ENCODE results near the gene SPATA13.

The SPATA13 gene

DNA sequence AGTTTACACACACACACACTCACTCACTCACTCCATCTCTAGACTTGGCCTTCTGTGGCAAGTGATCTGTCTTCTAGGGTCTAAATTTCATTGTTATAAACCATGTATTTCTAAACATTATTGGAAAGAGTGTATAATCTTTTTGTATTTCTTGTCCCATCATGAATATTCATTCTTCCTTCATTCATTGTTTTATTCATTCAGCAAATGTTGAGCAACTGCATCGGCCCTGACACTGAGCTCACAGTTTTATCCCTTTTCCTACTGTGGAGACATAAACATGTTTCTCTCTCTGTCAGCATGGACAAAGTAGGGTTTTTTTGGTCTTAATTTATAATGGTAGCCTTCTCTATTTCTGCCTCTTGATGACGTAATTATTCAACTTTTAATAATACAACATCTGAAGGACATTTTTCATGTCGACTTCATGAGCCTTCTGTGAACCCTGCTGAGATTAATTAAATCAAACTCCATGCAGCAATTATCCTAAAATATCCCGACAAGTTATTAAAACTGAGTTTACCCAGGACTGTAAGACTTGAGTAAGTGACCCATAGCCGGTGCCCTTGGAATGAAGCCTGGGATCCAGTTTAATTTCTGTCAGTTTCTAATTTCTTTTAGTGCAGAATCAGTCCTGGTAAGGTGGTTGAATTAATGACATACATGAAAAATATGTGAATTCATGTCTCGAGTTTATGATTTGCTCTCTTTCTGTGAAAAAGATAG lies 7.3 kb downstream of the SPATA13 start:
- no peak for DNase-seq (ENCODE audit: low read depth)

DNA sequence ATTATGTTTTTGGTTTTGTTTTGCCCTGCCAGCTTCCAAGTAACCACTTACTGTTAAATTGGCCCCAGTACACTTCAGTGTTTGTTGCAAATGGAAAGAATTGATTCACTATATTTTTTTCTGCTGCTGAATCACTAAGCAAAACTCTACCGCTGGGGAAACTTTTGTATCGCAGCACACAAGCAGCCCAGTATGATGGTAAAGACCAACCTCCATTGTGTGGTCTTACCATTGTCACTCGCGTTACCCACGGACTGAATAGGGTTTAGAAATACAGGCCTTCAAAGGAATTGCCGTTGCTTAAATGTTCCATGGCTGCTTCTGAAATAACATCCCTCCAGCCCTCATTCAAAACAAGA lies 7.9 kb downstream of the SPATA13 start:
- DNase-seq (ENCODE audit: low read depth) = no peak

DNA sequence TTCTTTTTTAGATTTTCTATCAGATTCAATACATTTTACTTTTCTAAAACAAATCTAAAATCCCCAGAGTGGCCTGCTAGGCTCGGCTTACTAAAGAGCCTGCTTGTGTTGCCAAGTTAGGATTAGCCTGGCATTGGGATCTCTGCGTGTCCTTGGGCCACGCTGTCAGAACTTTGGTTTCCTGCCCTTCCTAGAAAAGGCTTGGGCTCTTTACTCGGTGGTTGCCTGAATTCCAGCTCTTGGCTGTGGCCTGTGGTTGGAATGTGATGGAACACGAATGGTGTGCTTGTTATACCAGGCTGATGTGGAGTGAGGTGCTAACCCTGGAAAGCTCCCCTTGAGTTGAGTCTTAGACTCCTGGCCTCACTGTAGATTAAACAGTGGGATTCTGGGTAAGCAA lies 8.5 kb downstream of the SPATA13 start:
- no peak for DNase-seq (ENCODE audit: low read depth)

DNA sequence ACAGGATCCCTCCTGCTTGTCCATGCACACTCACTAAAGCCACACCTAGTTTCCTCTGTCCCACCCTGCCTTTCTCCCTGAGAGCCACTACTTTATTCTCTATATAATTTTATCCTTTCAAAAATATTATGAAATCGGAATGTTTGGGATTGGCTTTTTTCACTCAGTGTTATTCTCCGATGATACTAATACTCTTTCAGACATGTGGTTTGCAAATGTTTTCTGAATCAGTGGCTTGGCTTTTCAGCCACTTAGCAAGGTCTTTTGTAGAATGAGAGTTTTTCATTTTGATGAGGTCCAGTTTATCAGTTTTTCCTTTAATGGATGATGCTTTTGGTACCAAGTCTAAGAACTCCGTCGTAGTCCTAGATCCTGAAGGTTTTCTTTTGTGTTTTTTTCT lies 11.6 kb downstream of the SPATA13 start:
- no peak for DNase-seq (ENCODE audit: low read depth)

DNA sequence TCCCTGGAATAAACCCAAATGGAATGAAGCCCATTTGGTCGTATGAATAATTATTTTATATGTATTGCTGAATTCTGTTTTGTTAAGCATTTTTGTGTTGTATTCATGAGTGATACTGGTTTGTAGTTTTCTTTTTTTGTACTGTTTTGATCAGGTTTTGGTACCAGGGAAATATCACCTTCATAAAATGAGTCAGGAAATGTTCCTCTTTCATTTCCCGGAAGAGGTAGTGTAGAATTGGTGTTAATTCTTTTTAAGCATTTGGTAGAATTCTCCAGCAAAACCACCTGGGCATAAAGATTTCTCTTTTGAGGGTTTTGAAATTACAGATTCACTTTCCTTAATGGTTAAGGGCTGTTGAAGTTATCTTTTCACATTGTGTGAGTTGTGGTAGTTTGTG lies 13.3 kb downstream of the SPATA13 start:
- DNase-seq (ENCODE audit: low read depth) = no peak

DNA sequence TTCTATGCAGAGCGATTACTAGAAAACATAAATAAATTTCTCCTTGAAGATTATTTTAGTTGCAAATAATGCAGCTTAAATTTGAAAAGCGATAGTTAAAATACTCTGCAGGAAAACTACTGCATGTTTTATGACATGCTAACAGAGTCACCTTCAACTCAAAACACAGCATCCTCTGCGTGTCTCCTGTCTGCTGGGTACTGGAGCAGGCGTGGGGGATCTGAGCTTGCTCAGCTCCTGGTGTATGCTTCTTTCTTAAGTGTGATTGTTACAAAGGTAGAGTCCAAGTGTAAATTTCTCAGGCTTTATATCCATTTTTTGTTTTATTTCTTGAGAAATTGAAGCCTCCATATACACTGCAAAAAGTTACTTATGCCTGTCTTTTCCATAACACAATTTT lies 15.3 kb downstream of the SPATA13 start:
- DNase-seq (ENCODE audit: low read depth) = no peak

DNA sequence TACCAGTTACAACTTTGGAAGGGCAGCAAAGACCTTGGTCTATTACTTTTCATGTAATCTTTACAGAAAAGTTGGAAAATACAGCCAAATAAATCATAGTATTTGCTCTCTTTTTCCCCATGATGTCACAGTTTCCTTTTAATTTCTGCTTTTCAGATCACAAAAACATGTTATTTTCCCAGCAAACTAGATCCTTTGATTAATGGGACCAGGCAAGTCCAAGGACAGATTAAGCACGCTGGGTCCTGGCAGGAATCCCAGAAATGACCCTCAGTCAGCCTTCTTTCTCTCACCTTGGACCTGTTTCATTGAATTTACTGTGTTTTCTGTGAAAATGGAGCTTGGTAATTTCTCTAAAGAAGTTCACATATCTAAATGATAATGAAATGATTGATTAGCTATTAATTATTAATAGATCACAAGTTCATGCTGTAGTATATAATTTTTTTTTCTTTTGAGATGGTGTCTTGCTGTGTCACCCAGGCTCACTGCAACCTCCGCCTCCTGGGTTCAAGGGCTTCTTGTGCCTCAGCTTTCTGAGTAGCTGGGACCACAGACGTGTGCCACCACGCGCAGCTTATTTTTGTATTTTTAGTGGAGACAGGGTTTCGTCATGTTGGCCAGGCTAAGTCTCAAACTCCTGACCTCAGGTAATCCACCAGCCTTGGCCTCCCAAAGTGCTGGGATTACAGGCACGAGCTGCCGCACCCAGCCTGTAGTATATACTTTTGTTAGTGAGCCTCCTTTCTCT lies 16.0 kb downstream of the SPATA13 start:
- DNase-seq (ENCODE audit: low read depth) = no peak

DNA sequence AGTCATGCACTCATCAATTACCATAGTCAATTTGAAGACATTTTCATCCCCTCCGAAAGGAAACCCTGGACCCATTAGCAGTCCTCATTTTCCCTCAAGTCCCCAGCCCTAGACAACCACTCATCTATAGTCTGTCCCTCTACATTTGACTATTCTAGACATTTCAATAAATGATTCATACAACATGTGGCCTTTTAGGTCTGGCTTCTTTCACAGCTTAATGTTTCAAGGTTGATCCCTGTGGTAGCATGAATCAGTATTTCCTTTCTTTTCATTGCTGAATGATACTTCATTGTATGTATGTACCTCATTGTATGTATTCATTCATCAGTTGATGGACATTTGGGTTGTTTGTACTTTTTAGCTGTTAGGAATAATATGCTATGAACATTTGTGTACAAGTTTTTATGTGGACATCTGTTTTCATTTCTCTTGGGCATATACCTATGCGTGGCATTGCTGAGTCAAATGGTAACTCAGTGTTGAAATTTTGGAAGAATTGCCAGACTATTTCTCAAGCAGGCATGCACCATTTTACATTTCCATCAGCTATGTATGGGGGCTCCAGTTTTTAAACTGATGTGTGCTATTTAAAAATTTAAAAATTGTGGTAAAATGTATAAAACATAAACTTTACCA lies 18.4 kb downstream of the SPATA13 start:
- DNase-seq (ENCODE audit: low read depth) = no peak

DNA sequence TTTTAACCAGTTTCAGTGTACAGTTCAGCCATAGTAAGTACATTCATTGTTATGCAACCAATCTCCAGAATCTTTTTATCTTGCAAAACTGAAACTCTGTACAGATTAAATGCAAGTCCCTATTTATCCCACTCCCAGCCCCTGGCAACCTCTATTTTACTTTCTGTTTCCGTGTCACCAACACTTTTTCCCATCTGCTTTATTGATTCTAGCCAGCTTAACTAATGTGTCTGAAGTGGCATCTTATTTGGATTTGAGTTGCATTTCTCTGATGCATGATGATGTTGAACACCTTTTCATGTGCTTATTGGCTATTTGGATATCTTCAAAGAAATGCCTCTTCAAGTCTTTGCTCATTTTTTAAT lies 18.9 kb downstream of the SPATA13 start:
- DNase-seq (ENCODE audit: low read depth) = no peak

DNA sequence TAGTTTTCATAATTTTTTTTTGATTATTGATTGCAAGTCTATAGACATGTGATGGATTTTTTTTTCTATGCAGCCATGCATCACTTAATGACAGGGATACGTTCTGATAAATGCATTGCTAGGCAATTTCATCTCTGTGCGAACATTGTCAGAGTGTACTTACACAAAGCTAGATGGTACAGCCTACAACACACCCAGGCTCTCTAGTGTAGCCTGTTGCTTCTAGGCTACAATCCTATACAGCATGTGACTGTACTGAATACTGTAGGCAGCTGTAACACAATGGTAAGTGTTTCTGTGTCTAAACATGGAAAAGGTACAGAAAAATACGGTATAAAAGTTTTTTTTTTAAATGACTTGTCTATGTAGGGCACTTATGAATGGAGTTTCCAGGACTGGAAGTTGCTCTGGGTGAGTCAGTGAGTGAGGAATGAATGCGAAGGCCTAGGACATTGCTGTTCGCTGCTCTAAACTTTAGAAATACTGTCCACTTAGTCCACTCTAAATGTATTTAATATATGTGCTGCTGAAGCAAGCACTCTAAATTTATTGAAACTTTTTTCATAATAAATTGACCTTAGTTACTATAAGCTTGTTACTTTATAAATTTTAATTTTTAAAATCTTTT lies 20.3 kb downstream of the SPATA13 start:
- DNase-seq (ENCODE audit: low read depth) = no peak

DNA sequence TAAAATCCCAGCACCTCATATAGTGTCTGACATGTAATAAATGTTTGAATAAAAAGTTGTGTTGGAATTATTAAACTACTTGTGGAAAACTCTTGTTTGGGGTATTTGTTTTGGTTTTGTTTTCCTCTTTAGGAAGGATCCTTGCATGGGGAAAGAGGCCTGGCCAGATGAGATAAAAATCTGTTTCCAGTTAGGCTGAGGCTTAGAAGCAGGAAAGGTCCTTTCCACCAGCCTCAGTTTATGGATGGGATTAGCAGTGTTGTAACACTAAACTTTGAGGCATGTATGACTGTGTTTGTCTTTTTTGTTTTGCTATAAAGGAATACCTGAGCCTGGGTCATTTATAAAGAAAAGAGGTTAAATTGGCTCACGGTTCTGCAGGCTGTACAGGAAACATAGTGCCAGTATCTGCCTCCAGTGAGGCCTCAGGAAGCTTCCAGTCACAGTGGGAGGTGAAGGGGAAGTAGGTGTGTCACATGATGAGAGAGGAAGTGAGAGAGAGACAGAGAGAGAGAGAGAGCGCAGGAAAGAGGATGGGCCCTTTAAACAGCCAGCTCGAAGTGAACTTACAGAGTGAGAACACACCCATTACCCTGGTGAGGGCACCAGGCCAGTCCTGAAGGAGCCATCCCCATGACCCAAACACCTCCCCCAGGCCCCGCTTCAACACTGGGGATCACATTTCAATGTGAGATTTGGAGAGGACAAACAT lies 21.6 kb downstream of the SPATA13 start:
- no peak for DNase-seq (ENCODE audit: low read depth)

DNA sequence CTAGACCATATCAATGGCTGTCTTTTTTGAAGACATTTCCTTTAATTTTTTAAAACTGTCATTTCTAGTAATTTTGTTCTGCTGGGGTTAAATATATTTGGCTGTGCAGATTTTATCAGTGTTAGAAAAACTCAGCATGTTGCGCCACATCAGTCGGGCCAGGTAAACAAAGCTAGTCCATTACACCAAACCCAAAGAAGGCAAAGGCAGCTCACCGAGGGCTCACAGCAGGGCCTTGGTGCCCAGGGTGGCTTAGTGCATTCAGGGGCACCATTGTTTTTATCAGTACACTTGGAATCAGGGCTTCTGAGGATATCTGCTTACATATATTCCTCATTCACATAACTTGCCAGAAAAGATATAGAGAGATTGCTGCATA lies 22.2 kb downstream of the SPATA13 start:
- no peak for DNase-seq (ENCODE audit: low read depth)

DNA sequence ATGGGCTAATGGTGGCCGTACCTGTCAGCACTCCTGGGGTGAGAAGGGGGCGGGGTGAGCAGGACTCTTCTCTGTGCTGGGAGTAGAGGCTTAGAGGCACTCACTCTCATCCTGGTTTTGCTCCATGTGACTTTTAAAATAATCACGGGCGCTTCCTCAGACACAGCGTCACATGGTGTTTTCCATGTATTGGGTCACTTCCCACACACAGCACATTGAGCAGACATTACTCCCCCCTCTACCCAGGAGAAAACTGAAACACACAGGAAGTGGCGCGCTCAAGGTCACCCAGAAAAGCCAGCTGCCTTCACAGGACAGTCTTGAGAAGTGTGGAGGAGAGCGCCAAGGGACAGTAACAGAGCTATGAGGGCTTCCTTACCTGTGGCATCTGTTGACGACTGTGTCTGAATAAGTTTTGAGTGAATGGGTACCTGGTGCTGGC lies 23.2 kb downstream of the SPATA13 start:
- DNase-seq (ENCODE audit: low read depth) = no peak

DNA sequence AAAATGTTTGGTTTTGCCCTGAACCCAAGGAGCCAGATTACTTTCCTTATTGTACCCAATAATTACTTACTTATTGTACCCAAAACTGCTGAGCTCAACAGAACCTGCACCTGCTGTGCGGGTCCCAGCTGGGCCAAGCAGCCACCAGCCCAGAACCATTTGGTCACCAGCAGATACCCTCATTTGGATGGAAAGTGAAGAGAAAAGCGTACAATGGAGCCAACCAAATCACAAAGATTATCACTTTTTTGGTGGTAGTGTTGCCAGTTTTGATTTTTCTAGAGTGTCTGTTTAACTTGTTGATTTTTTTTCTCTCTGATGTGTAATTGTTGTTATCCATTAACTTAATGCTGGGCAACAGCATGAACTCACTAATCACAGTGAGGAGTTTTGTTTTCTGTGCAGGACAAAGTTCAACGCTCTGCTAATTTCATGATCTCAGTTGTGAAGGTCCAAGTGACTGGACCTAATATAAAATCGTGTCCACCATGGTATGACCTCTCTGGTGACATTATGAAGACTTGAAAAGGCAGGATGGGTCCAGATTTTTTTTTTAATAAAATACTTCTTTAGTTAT lies 23.8 kb downstream of the SPATA13 start:
- no peak for DNase-seq (ENCODE audit: low read depth)

DNA sequence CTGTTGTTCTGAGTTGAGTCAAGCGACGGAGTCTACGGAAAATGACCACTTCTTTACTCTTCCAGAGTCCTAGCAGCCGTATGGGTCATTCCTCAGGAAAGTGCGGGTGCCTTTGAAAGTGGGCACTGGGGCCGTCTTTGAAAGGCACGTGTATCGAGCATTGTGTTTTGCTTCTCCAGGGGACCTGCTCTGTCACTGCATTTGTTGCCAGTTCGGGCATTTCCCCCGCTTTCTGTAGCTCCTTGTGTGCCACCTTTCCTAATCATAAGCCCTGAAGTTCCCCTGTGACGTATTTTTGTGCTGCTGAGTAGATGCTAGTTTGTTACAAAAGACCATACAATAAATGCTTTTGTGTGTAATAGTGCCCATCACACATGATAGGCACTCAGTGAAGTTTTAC lies 24.4 kb downstream of the SPATA13 start:
- DNase-seq (ENCODE audit: low read depth) = no peak

DNA sequence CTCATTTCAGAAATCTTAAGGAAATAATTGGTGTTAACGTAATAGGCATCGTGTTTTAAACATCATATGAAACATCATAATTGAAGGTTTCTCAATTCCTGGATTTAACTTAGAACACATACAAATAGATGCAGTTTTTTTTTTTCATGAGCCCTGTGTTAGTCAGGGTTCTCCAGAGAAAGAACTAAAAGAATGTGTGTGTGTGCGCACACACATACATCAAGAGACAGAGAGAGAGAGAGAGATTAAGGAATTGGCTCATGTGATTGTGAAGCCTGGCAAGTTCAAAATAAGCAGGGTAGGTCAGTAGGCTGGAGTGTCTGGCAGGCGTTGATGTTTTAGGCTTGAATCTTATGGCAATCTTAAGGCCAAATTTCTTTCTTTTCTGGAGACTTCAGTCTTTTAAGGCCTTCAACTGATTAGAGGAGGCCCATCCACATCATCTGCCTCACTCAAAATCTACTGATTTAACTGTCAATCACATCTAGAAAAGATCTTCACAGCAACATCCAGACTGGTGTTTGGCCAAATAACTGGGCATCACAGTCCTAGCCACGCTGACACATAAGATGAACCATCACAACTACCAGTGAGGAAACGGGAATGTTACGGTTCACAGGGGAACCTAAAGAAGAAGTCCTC lies 25.2 kb downstream of the SPATA13 start:
- DNase-seq (ENCODE audit: low read depth) = no peak

DNA sequence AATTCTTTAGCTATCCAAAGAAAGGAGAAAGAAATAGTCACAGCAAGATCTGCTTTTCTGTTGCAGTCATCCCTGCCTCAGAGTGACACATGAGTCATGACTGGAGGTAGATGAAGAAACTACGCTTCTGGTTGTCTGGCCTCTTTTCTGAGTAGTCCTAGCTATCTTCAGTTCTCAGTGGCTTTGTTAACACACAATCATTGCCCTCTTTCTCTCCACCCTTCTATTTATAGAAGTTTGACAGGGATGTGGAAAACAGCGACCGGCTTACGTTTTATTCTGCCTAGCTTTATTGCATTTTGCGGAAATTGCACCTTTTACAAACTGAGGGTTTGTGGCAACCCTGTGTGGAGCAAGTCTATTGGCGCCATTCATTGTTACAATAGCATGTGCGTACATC lies 26.7 kb downstream of the SPATA13 start:
- no peak for DNase-seq (ENCODE audit: low read depth)

DNA sequence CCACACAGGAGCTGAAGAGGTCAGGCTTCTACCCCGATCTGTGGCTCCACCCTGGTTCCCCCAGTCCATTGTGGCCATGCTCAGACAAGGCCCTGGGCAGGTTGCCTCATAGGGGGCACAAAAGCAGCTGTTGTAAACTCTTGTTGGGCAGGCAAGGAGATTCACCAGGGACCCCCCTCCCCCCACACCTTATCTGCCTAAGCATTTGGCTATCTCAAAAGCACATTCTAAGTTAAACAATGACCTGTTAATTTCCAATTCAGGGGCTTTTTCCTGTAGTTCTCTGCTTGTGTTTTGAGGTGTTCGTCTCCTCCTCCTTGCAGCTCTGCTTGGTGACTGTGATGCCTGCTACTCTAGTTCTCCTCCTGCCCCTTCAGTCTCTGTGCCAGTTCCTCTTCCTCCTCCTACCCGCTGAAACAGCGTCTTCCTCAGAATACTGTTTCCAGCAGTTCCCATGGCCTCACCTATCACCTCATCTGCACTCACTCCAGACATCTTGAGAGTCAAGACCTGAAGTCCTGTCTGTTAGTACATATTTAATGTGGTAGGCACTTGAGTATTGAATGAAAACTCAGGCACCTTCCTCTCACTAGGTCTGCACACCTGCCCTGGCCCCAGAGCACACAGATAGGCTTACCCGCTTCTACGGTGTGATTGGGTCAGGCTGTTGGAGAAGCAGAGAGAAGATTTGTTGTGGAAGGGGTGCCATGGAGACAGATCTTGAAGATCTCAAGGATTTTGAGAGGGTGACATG lies 31.7 kb downstream of the SPATA13 start:
- DNase-seq (ENCODE audit: low read depth) = no peak

DNA sequence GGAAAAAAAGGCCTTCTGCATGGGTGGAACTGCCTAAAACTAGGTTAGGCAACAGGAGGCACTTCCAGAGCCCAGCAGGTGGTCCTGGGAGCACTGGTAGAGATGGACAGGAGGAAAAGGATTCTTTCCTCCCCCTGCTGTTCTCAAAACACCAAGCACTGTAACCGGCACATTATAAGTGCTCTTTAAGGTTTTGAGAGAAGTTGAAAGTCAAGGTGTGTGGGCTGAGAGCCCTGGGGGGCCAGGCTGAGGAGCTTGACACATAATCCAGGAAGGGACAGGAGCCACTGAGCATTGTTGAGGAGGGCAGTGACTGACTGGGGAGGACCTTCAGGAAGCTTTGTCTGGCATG lies 32.3 kb downstream of the SPATA13 start:
- DNase-seq (ENCODE audit: low read depth) = no peak

DNA sequence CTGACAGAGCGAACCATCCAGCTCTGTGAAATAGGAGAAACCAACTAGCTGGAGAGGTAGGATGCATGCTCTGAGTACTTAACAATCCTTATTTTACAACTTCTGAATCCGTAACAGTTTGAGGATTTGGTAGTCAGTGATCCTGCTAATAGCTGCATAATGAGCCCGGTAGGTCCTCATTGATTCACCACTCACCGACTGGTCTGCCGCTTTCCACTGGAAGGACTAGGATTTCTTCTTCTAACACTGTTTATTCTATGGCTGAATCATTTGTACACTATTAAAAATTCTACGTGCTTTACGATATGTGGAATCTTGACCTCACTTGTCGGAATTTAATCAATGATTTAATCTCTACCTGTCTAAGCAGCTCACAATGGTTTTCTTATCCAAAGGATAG lies 33.9 kb downstream of the SPATA13 start:
- no peak for DNase-seq (ENCODE audit: low read depth)

DNA sequence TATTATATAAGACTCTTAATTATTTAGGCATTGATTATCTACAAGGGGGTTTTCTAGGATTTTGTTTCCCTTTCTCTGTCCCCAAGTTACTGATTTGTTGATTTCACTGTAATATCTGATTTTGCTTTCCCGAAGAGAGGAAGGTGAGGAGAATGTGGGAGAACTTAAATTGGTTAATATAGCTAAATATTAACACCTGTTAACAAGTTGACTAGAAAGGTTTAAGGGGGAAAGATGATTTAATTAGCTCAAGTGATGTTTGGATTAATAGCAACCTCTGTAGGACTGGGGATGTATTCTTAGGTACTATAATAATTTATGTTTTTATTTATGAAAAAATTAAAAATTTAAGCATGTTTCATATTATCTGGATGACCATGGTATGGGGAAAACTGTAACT lies 35.1 kb downstream of the SPATA13 start:
- no peak for DNase-seq (ENCODE audit: low read depth)

All from HS-5 (cell line).